Measurements from ENCODE around the gene SEC61B. TPM values are rescaled to one million over a fixed set of nuclear protein-coding genes. Genes with fewer than 3 reads are reported as not detected.

SEC61B gene
- total and polyA plus RNA-seq, 10 of the 15 experiments (the other 5 are each of a cell fraction or from before 2014, with no cell fraction given), result 108 to 747 (median 301) TPM

GRCh38 chr9:99238331-99238730 lies 16.2 kb downstream of the SEC61B start (continued):
- TF ChIP-seq BCL3 (IDR thresholded peaks at IDR 0.05; ENCODE audit: borderline replicate concordance, insufficient read depth, low read depth, low read length, poor library complexity, severe bottlenecking), result no peak
- TF ChIP-seq SMAD5 (IDR thresholded peaks at IDR 0.05; ENCODE audit: low read depth), result no peak

GRCh38 chr9:99239341-99240060 lies 17.4 kb downstream of the SEC61B start:
- H4K20me1 ChIP-seq (ENCODE audit: control insufficient read depth, insufficient read depth), result no peaks in the 10 kb centered on the region
- peak overlapping the region; percentile 38; the same call in 1 of the 2 replicates for H3K27ac ChIP-seq (ENCODE audit: control insufficient read depth, insufficient read depth)
- no peak for ATAC-seq
- no peak for DNase-seq (ENCODE audit: low read depth, low spot score)
- ChIA-PET SMC1A (ENCODE audit: uncharacterized antibody, unreplicated experiment) (interaction anchor here (1.1 to 2.5 kb wide), 7 partner anchors 8 to 824 kb away, joined by 3 to 20 read pairs (median 5); partner anchors contain the start of genes ALG2 and SEC61B), RAD21 (ENCODE audit: unreplicated experiment) (interaction anchor here (1.7 to 2.6 kb wide), 3 partner anchors 8 to 26 kb away, joined by 3 to 9 read pairs (median 5); no protein-coding TSS in a partner anchor), POLR2A (interaction anchor here (0.8 to 1.2 kb wide), 2 partner anchors 52 to 354 kb away, joined by 3 read pairs; no protein-coding TSS in a partner anchor), CTCF (interaction anchor here (0.8 to 3.1 kb wide), 6 partner anchors 8 to 55 kb away, joined by 3 to 29 read pairs (median 4); no protein-coding TSS in a partner anchor)
- H2AFZ ChIP-seq (ENCODE audit: control insufficient read depth, low read depth, low read length), result no peak overlapping the region
- no peak for FAIRE-seq
- TF ChIP-seq ZBTB33 (IDR thresholded peaks at IDR 0.05), result no peak
- TF ChIP-seq NFIC (IDR thresholded peaks at IDR 0.05; ENCODE audit: low read depth, low read length), result 0 out of 2 replicates have a peak, but pooled peaks have one; percentile 37
- peak; percentile 47 for TF ChIP-seq IKZF1 (conservative IDR thresholded peaks at IDR 0.05)
- peak; percentile 63; the same call in 1 of the 2 replicates for TF ChIP-seq EED (IDR thresholded peaks at IDR 0.05; ENCODE audit: low read depth)
- TF ChIP-seq RUNX3 (IDR thresholded peaks at IDR 0.05; ENCODE audit: low read length), result peak; percentile 45
- TF ChIP-seq RELB (IDR thresholded peaks at IDR 0.05; ENCODE audit: low read depth), result peak; percentile 27; the same call in 1 of the 2 replicates
- TF ChIP-seq LARP7 (IDR thresholded peaks at IDR 0.05), result no peak
- TF ChIP-seq MYB (IDR thresholded peaks at IDR 0.05; ENCODE audit: borderline replicate concordance, low read depth, low read length), result no peak
- no peak for TF ChIP-seq TCF7 (IDR thresholded peaks at IDR 0.05; ENCODE audit: borderline replicate concordance)
- no peak overlapping the region for H3K9ac ChIP-seq (ENCODE audit: control insufficient read depth, insufficient read depth, low read length)
- peaks cover 7% of the 10 kb centered on the region; the same call in 2 of the 3 replicates for H3K9me3 ChIP-seq (replicated peaks; ENCODE audit: control insufficient read depth, insufficient read depth, low read length)
- 72% methylated on average over 6 of the region's 6 CpGs for WGBS (ENCODE audit: insufficient coverage, insufficient replicate concordance, low lambda C conversion rate, missing lambda C conversion rate)
- no TSS peak for BruUV-seq (replicated peaks)
- H3K4me2 ChIP-seq (ENCODE audit: control insufficient read depth, insufficient read depth), result no peak overlapping the region
- H3K79me2 ChIP-seq (ENCODE audit: control insufficient read depth, insufficient read depth, low read length), result no peaks in the 10 kb centered on the region; the same call in 1 of the 2 replicates
- peaks cover 0 to 3% of the 10 kb centered on the region in 2 experiments; a peak in 2 of 4 replicates for H3K36me3 ChIP-seq (ENCODE audit: control insufficient read depth in 2 of 2, insufficient read depth in 2 of 2, low read length in 1 of 2)
- intact Hi-C loops (cut with micrococcal nuclease; ENCODE audit: unreplicated experiment) (loop anchor here (5.0 kb wide), 1 partner anchor 57 kb away; no protein-coding TSS in a partner anchor), in situ Hi-C loops (cut with MboI) (no loop called here)
- H3K4me1 ChIP-seq (ENCODE audit: control insufficient read depth, insufficient read depth, low read length), result peaks cover 51% of the 10 kb centered on the region
- no peaks in the 10 kb centered on the region for H3K27me3 ChIP-seq (replicated peaks in 1 of 2; ENCODE audit: control insufficient read depth in 2 of 2, insufficient read depth in 2 of 2, low read length in 1 of 2)
- no peak overlapping the region for H3K4me3 ChIP-seq

All from GM12878 (cell line).